ENCODE measurements around the gene NSUN7. TPM values are rescaled to one million over a fixed set of nuclear protein-coding genes. Genes with fewer than 3 reads are reported as not detected.

Gene NSUN7
- total RNA-seq, 3 donors from 2014 or later (not counting 1 experiment from before 2014, with no cell fraction given), result 0.14 to 0.23 TPM; not detected in 1

DNA sequence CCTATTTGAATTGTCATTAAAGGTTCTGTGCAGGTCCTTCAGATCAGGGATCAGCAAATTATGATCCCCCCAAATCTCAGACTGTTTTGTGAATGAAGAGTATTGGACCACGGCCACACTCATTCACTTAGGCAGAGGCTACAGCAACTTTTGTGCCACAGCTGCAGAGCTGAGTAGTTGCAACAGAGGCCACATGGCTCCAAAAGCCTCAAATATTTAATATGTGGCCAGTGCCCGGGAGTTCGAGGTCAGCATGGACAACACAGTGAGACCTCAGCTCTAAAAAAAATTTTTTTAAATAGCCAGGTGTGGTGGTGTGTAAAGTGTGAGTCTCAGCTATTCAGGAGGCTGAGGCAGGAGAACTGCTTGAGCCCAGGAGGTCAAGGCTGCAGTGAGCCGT, 100.7 kb downstream of the NSUN7 start:
- intact Hi-C loops (cut with micrococcal nuclease), result no loop called here
- H3K9me3 ChIP-seq (ENCODE audit: control insufficient read depth, insufficient read depth, low read length), result no peaks in the 10 kb centered on the region

DNA sequence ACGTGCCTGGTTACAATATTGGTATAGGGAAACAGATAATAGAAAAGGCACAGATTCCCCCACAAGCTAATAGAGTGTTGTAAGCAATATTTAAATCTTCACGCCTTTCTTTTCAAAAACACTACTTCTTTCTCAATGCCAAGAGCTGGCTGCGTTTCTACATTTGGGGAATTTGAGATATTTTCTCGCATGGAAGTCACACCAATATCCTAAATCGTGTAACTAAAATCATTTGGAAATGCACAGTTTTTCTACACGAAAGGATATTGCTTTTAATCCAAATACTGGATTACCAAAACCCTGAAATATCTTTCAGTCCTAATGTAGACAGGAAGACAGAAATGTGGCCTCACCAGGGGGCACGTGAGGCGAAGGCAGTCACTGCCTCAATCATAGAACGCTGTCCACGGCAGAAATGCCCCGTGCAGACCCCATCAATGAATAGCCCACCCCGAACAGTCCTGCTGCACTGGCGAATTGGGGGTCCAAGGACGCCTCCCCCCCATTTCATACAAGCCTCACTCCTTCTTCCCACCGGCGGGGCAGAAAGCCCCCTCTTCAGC, 106.6 kb downstream of the NSUN7 start:
- Histone ChIP-seq H3K9me3 (ENCODE audit: control insufficient read depth, insufficient read depth, low read length) (no peaks in the 10 kb centered on the region), H3K4me1 (ENCODE audit: control insufficient read depth, insufficient read depth, low read length) (peaks cover 6% of the 10 kb centered on the region), H3K36me3 (ENCODE audit: control insufficient read depth, insufficient read depth, low read length) (no peaks in the 10 kb centered on the region), H3K27me3 (ENCODE audit: control insufficient read depth, insufficient read depth, low read length) (peaks cover 5% of the 10 kb centered on the region), H3K27ac (ENCODE audit: low read length) (no peak overlapping the region), H3K4me3 (ENCODE audit: low read length) (peak overlapping the region; percentile 23)
- ATAC-seq, result no peak
- Mint-ChIP-seq H3K9me3 (no peaks in the 10 kb centered on the region), H3K27ac (no peak overlapping the region), H3K27me3 (ENCODE audit: low read depth in 2 of 2) (peaks cover 22 to 33% of the 10 kb centered on the region in 2 donors), H3K4me3 (peak overlapping the region; percentile 43), H3K36me3 (no peaks in the 10 kb centered on the region), H3K4me1 (peaks cover 14 to 16% of the 10 kb centered on the region in 2 donors)
- TF ChIP-seq, protein P1, sequence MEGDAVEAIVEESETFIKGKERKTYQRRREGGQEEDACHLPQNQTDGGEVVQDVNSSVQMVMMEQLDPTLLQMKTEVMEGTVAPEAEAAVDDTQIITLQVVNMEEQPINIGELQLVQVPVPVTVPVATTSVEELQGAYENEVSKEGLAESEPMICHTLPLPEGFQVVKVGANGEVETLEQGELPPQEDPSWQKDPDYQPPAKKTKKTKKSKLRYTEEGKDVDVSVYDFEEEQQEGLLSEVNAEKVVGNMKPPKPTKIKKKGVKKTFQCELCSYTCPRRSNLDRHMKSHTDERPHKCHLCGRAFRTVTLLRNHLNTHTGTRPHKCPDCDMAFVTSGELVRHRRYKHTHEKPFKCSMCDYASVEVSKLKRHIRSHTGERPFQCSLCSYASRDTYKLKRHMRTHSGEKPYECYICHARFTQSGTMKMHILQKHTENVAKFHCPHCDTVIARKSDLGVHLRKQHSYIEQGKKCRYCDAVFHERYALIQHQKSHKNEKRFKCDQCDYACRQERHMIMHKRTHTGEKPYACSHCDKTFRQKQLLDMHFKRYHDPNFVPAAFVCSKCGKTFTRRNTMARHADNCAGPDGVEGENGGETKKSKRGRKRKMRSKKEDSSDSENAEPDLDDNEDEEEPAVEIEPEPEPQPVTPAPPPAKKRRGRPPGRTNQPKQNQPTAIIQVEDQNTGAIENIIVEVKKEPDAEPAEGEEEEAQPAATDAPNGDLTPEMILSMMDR (IDR thresholded peaks at IDR 0.05), result no peak
- DNase-seq, result no peak
- intact Hi-C loops (cut with micrococcal nuclease), result no loop called here
- WGBS (ENCODE audit: insufficient coverage), result 28% methylated on average over 14 of the region's 16 CpGs

More for the DNA sequence above, 100.7 kb downstream of the NSUN7 start:
- Mint-ChIP-seq H3K4me3 (no peak overlapping the region), H3K36me3 (no peaks in the 10 kb centered on the region), H3K27me3 (ENCODE audit: low read depth in 2 of 2) (peaks cover 7 to 8% of the 10 kb centered on the region in 2 donors), H3K27ac (no peak overlapping the region), H3K4me1 (no peaks in the 10 kb centered on the region), H3K9me3 (no peaks in the 10 kb centered on the region)
- no peaks in the 10 kb centered on the region for H3K27me3 ChIP-seq (ENCODE audit: control insufficient read depth, insufficient read depth, low read length)
- no peak overlapping the region for H3K4me3 ChIP-seq (ENCODE audit: low read length)
- no peaks in the 10 kb centered on the region for H3K36me3 ChIP-seq (ENCODE audit: control insufficient read depth, insufficient read depth, low read length)
- TF ChIP-seq, protein P1 (IDR thresholded peaks at IDR 0.05), result no peak
- no peak for DNase-seq
- 81% methylated on average over 4 of the region's 4 CpGs for WGBS (ENCODE audit: insufficient coverage)
- H3K27ac ChIP-seq (ENCODE audit: low read length), result no peak overlapping the region
- H3K4me1 ChIP-seq (ENCODE audit: control insufficient read depth, insufficient read depth, low read length), result no peaks in the 10 kb centered on the region
- ATAC-seq, result no peak

- Histone ChIP-seq H3K27me3 (ENCODE audit: control insufficient read depth, insufficient read depth, low read length) (peaks cover 5% of the 10 kb centered on the region), H3K27ac (ENCODE audit: low read length) (no peak overlapping the region), H3K9me3 (ENCODE audit: control insufficient read depth, insufficient read depth, low read length) (no peaks in the 10 kb centered on the region), H3K36me3 (ENCODE audit: control insufficient read depth, insufficient read depth, low read length) (no peaks in the 10 kb centered on the region), H3K4me1 (ENCODE audit: control insufficient read depth, insufficient read depth, low read length) (peaks cover 6% of the 10 kb centered on the region), H3K4me3 (ENCODE audit: low read length) (peak overlapping the region; percentile 23)
- 1% methylated on average over 51 of the region's 51 CpGs for WGBS (ENCODE audit: insufficient coverage)
- no peak overlapping the region for H3K27ac Mint-ChIP-seq
- H3K27me3 Mint-ChIP-seq (ENCODE audit: low read depth in 2 of 2), result peaks cover 22 to 33% of the 10 kb centered on the region in 2 donors
- H3K9me3 Mint-ChIP-seq, result no peaks in the 10 kb centered on the region
- no peaks in the 10 kb centered on the region for H3K36me3 Mint-ChIP-seq
- TF ChIP-seq, protein P1 (IDR thresholded peaks at IDR 0.05), result no peak
- H3K4me3 Mint-ChIP-seq, result peak overlapping the region; percentile 67
- ATAC-seq (peak; percentile 63 to 75 (median 65)), DNase-seq (peak in 1 of 2 donors; percentile 53)
- intact Hi-C loops (cut with micrococcal nuclease), result no loop called here
- H3K4me1 Mint-ChIP-seq, result peaks cover 14 to 16% of the 10 kb centered on the region in 2 donors
These were observed 107.1 kb downstream of the NSUN7 start for GRCh38 chr4:40856840-40857362.
